Fibroblast of the aortic adventitia (primary cell): ENCODE data around the gene ARAP1. TPM values are rescaled to one million over a fixed set of nuclear protein-coding genes. Genes with fewer than 3 reads are reported as not detected.
A peak's percentile ranks its signal among the peaks of the same experiment; 100 is the strongest.

Source experiments
- DNase-seq: peaks from one replicate; pipeline ENCODE4 v3.0.0-alpha.2; 2010; ENCODE audit warnings: low read depth
- H3K4me3 ChIP-seq: 2 replicates; pipeline ENCODE4 v1.5.1; 2011; ENCODE audit warnings: low read depth, mild to moderate bottlenecking, control low read depth, low read length, moderate library complexity
- total RNA-seq: library from RNA; depleted of rRNA; stranded (reverse); fragments of >200 nt; gene quantifications from 2 replicates; pipeline ENCODE4 v1.2.3, GENCODE V29; 2012; ENCODE audit warnings: low replicate concordance
- TF ChIP-seq, protein P1 (sequence below): IDR thresholded peaks from 2 replicates; pipeline ENCODE4 v1.5.1; 2011; ENCODE audit warnings: mild to moderate bottlenecking, low read length, control low read depth, inconsistent platforms; ENCODE audit not compliant: insufficient read depth

The ARAP1 gene
- total RNA-seq, 1 donor, result 66.9 TPM

DNA sequence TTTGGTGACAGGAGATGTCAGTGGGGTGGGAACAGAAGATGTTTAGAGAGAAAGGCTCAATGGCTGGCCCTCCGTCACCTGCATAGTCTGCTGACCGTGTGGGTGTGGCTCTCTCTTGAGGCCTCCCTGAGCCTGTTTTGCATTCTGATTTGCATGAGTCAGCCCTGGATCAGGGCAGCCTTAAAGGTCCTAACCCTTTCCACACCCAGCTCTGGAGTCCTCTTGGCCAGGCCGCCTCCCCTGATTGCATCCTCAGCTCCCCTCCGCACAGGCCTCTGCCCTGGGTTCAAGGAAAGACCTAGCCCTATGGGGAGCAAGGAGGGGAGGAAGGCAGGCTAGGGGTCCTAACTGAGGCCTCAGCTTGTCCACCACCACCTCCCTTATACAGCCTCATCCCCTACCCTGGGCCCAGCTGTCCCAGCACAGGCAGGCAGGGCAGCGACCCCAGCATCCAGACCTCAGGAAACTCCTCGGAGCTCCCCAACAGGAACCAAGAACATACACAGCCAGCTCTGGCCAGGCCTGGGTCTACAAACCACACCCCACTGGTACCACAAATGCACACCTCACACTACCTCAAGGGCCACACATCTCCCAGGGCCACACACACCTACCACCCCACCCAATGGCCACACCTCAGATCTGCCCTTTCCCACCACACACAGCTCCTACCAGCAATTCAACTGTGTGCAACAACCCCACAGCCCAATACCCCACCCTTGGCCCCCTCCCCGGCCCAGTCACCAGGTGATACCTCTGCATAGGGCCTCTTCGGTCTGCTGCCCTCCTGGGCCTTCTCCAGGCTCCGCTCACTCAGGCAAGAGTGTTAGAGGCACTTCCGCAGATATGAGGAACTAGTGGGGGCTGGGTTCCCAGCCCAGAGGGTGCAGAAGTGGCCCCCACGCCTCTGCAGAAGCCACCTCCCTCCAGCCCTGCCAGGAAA is 13.7 kb downstream of the ARAP1 start:
- DNase-seq, result peak; percentile 68
- TF ChIP-seq, protein P1, sequence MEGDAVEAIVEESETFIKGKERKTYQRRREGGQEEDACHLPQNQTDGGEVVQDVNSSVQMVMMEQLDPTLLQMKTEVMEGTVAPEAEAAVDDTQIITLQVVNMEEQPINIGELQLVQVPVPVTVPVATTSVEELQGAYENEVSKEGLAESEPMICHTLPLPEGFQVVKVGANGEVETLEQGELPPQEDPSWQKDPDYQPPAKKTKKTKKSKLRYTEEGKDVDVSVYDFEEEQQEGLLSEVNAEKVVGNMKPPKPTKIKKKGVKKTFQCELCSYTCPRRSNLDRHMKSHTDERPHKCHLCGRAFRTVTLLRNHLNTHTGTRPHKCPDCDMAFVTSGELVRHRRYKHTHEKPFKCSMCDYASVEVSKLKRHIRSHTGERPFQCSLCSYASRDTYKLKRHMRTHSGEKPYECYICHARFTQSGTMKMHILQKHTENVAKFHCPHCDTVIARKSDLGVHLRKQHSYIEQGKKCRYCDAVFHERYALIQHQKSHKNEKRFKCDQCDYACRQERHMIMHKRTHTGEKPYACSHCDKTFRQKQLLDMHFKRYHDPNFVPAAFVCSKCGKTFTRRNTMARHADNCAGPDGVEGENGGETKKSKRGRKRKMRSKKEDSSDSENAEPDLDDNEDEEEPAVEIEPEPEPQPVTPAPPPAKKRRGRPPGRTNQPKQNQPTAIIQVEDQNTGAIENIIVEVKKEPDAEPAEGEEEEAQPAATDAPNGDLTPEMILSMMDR, result no peak
- H3K4me3 ChIP-seq, result no peak overlapping the region

DNA sequence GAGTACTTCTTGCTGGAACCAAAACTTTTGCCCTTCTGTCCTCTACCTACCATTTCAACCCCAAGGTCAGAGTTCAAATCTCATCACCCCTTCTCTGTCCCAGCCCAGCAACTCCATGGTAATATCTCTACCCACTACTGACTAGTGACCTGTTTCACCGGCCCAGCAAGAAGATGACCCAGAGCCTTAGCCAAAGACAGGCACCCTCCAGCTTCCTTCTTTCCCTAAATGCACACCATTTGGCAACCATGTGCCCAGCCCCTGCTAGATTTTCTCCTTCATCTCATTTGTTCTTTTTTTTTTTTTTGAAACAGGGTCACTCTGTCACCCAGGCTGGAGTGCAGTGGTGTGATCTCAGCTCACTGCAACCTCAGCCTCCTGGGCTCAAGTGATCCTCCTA is 14.9 kb downstream of the ARAP1 start:
- DNase-seq, result no peak
- H3K4me3 ChIP-seq, result no peak overlapping the region
- TF ChIP-seq, protein P1, result no peak

DNA sequence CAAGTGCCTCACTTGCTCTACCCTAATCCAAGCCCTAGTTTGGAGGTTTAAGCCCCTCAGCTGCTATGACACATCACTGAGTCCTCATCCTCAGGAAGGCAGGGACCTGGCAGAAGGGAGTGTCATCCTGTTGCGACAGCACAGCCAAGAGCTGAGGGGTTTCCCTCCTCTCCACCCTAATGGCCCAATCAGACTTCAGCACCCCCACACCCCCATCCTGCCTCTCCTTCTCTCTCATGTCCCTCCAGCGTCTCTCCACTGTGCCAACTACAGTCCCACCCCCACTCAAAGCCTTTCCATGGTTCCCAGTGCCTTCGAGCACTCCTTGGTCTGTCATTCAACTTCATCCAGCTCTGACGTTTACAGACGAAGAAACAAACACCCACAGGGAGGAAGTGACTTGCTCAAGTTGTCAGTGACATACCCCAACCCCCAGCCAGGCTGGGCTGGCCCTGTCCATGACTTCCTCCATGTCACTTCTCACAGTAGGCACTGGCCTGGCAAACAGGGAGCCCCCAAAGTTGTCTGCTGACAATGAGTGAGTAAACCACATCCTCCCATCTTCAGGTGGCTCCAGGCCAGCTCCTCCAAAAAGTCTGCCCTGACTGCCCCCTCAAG is 15.6 kb downstream of the ARAP1 start:
- TF ChIP-seq, protein P1, result no peak
- DNase-seq, result peak; percentile 34
- no peak overlapping the region for H3K4me3 ChIP-seq

DNA sequence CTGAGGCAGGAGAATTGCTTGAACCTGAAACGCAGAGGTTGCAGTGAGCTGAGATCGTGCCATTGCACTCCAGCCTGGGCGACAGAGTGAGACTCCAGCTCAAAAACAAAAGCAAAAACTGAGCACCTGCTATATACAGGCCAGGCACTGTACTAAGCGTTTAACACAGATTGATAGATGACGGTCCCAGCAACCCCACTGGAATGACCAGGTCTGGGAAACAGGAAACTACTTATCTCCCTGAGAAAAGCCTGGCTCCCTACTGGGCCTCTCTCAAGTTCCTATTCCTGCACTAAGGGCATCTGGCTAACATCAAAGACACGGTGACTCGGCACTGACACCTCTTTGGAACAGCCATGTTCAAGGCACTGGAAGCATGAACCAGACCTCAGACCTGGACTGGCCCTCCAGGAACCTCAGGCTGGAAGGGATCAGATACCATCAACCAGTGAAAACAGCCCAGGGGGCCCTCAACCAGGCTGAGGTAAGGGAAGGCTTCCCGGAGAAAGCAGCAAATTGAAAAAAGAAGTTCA is 16.6 kb downstream of the ARAP1 start:
- peak; percentile 87 for DNase-seq
- TF ChIP-seq, protein P1, result no peak
- H3K4me3 ChIP-seq, result no peak overlapping the region

DNA sequence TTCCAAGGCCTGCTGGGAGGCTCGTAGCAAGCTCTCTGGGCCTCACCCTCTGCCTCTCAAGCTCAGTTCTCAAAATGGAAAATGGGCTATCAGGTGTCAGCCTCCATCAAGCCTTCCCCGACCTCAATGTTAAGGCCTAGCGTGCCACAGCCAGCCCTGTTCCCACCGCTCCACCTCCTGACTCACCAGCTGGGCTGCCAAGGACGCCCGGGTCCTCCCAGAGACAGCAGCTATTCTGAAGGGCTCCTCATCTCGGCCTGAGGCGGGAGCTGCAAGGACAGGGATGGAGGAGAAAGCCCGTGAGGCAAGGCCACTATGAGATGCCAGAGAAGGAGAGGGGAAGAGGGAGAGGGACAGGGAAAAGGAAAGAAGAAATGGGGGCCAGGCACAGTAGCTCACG is 19.9 kb downstream of the ARAP1 start:
- TF ChIP-seq, protein P1, result no peak
- no peak overlapping the region for H3K4me3 ChIP-seq
- no peak for DNase-seq

DNA sequence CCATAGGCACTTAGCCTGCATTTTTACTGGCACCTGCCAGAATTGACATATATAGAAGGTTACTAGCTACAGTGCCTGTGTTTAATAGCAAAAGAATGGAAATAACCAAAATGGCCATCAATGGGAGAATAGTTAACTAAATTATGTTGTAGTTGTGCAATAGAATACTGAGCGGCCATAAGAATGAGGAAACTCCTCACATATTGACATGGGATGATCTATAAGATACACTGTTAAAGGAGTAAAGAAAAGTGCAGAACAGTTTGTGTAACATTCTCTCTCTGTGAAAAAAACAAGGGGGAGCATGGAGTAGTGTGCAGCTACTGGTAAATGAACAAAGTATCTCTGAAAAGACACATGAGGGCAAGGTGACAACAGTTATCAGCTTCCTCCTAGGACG is 21.5 kb downstream of the ARAP1 start:
- H3K4me3 ChIP-seq, result no peak overlapping the region
- no peak for DNase-seq
- TF ChIP-seq, protein P1, result no peak
